SK-N-MC (cell line): ENCODE data around the gene SYT6.

Source experiments
- DNase-seq: peaks from one replicate; pipeline ENCODE4 v3.0.0-alpha.2; 2011; ENCODE audit warnings: low read depth, low spot score
- H3K27ac ChIP-seq: fragments of 200-600 bp; sonication (generic); 2 replicates; pipeline ENCODE4 v1.5.1; 2016; ENCODE audit warnings: mixed run types
- H3K36me3 ChIP-seq: fragments of 200-600 bp; sonication (generic); 2 replicates; pipeline ENCODE4 v1.6.1; 2017; ENCODE audit warnings: antibody characterized with exemption, low read length, mixed read lengths; ENCODE audit not compliant: insufficient read depth
- H3K4me3 ChIP-seq: fragments of 200-600 bp; sonication (generic); 2 replicates; pipeline ENCODE4 v1.5.1; 2016
- H3K9ac ChIP-seq: fragments of 200-600 bp; sonication (generic); 2 replicates; pipeline ENCODE4 v1.8.0; 2017; ENCODE audit warnings: mixed run types, mixed read lengths; ENCODE audit not compliant: insufficient read length
- H3K9me3 ChIP-seq: fragments of 200-600 bp; sonication (generic); 2 replicates; pipeline ENCODE4 v1.6.1; 2017; ENCODE audit warnings: low read depth, mild to moderate bottlenecking, antibody characterized with exemption, low read length, moderate library complexity, mixed read lengths
- EZH2 ChIP-seq: fragments of 200-600 bp; sonication (generic); IDR thresholded peaks from one replicate; pipeline ENCODE4 v1.6.1; 2017; ENCODE audit warnings: antibody characterized with exemption
- FOXP2 ChIP-seq: optimal IDR thresholded peaks from 2 replicates; pipeline ENCODE3; 2011; ENCODE audit warnings: mild to moderate bottlenecking, moderate library complexity; ENCODE audit not compliant: insufficient read depth; ENCODE audit errors: extremely low read length, control extremely low read depth
- POLR2AphosphoS5 ChIP-seq: IDR thresholded peaks from 2 replicates; pipeline ENCODE4 v1.6.1; 2012; ENCODE audit warnings: mild to moderate bottlenecking, low read depth, low read length, borderline replicate concordance

The SYT6 gene

DNA sequence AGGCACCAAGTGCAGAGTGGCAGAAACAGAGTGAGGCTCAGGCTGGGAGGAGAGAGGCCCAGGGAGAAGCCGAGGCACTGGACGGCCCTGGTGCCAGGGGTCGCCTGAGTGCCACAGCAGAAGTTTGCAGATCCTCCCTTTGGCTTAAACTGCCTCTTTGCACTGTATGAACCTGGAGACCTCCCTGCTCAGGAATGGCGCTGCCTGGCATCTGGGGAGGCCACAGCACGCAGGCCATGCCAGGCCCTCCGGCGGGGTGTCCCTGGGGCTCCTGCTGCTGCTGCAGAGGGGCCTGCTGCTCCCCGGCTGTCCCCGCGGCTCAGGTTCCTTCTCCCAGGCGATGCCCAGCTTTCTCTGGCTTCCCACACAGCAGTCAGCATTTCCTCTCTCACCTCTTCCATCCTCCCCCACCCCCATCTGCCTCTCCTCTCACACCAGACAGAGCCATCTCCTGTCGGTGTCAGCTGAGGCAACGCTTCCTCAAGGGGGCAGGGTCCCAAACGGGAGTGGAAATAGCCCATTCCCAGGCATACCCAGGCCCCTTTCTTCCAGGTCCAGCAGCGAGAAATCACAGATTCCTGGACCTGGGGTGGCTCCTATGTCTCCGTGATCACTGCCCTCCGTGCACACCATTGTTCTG, 35.2 kb downstream of the SYT6 start:
- no peak for TF ChIP-seq FOXP2
- TF ChIP-seq EZH2, result no peak
- no peak for TF ChIP-seq POLR2AphosphoS5
- Histone ChIP-seq H3K36me3 (no peaks in the 10 kb centered on the region), H3K9me3 (no peaks in the 10 kb centered on the region), H3K4me3 (no peak overlapping the region), H3K27ac (no peak overlapping the region), H3K9ac (no peak overlapping the region)
- no peak for DNase-seq

DNA sequence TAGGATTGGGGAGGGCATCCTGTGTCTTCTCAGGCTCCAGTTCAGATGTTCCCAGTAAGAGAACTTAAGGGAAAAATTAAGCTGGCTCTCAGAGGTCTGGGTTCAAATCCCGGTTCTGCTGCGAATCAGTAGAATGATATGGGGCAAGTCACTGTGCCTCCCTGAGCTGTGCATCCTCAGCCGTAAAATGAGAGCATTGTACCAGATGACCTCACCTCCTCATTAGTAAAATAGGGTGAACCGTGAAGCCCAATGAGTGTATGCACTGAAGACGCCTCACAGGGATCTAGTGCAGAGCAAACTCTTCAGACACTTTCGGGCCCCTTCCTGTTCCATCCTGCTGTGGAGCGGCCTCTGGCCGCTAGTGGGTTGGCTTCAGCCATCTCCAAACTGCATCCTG, 36.0 kb downstream of the SYT6 start:
- no peak for DNase-seq
- H3K9me3 ChIP-seq, result no peaks in the 10 kb centered on the region
- H3K9ac ChIP-seq, result no peak overlapping the region
- no peak overlapping the region for H3K27ac ChIP-seq
- no peak overlapping the region for H3K4me3 ChIP-seq
- TF ChIP-seq FOXP2 (no peak), EZH2 (no peak), POLR2AphosphoS5 (no peak)
- H3K36me3 ChIP-seq, result no peaks in the 10 kb centered on the region

- Histone ChIP-seq H3K9ac (no peak overlapping the region), H3K9me3 (no peaks in the 10 kb centered on the region), H3K36me3 (no peaks in the 10 kb centered on the region), H3K27ac (no peak overlapping the region), H3K4me3 (no peak overlapping the region)
- DNase-seq, result no peak
- TF ChIP-seq POLR2AphosphoS5, result no peak
- no peak for TF ChIP-seq EZH2
- no peak for TF ChIP-seq FOXP2
Measured at GRCh38 chr1:114116086-114116485, 37.6 kb downstream of the SYT6 start.

- Histone ChIP-seq H3K9ac (no peak overlapping the region), H3K27ac (0 out of 2 replicates have a peak overlapping the region, but pooled peaks have one; percentile 45), H3K36me3 (no peaks in the 10 kb centered on the region), H3K9me3 (no peaks in the 10 kb centered on the region), H3K4me3 (no peak overlapping the region)
- TF ChIP-seq POLR2AphosphoS5, result no peak
- no peak for TF ChIP-seq FOXP2
- no peak for TF ChIP-seq EZH2
- no peak for DNase-seq
Measured at GRCh38 chr1:114114185-114115094, 39.2 kb downstream of the SYT6 start.

- Histone ChIP-seq H3K9ac (no peak overlapping the region), H3K9me3 (no peaks in the 10 kb centered on the region), H3K36me3 (no peaks in the 10 kb centered on the region), H3K4me3 (peak overlapping the region; percentile 20; the same call in 1 of the 2 replicates), H3K27ac (no peak overlapping the region)
- no peak for DNase-seq
- TF ChIP-seq POLR2AphosphoS5, result no peak
- no peak for TF ChIP-seq FOXP2
- TF ChIP-seq EZH2, result no peak
Measured at GRCh38 chr1:114113411-114114184, 40.1 kb downstream of the SYT6 start.

- DNase-seq, result peak; percentile 16
- peak overlapping the region; percentile 56 for H3K4me3 ChIP-seq
- no peak overlapping the region for H3K9ac ChIP-seq
- H3K36me3 ChIP-seq, result no peaks in the 10 kb centered on the region
- H3K27ac ChIP-seq, result peak overlapping the region; percentile 74; the same call in 1 of the 2 replicates
- TF ChIP-seq FOXP2 (no peak), POLR2AphosphoS5 (no peak), EZH2 (no peak)
- no peaks in the 10 kb centered on the region for H3K9me3 ChIP-seq
Measured at GRCh38 chr1:114112775-114113174, 40.9 kb downstream of the SYT6 start.

GRCh38 chr1:114111731-114112641, 41.7 kb downstream of the SYT6 start:
- Histone ChIP-seq H3K36me3 (no peaks in the 10 kb centered on the region), H3K9ac (no peak overlapping the region), H3K9me3 (no peaks in the 10 kb centered on the region), H3K27ac (peak overlapping the region; percentile 74), H3K4me3 (peak overlapping the region; percentile 56)
- TF ChIP-seq FOXP2 (no peak), EZH2 (no peak)
- DNase-seq, result peak; percentile 32

DNA sequence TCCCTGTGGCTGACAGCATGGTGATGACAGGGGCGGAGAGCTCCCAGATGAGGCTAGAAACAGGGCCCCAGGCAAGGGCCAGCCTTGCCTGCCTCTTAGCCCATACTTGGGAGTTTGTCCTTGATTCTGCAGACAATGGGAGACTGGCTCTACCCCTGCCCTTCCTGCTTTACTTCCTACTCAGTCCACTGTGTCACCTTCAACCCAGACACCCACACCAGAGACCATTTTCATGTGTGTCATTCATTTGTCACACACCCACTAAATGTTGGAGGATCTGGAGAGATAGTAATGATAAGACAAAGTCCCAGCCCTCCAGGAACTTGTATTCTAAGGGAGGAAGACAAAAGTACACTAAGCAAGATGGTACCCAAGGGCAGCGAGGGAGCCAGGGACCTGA, 43.7 kb downstream of the SYT6 start:
- DNase-seq, result no peak
- Histone ChIP-seq H3K9me3 (no peaks in the 10 kb centered on the region), H3K36me3 (no peaks in the 10 kb centered on the region), H3K4me3 (no peak overlapping the region), H3K27ac (no peak overlapping the region), H3K9ac (no peak overlapping the region)
- TF ChIP-seq POLR2AphosphoS5 (no peak), FOXP2 (no peak), EZH2 (no peak)
